ENCODE measurements around the gene DOCK6.
A peak's percentile ranks its signal among the peaks of the same experiment; 100 is the strongest.

DOCK6 gene

GRCh38 chr19:11244846-11245589, 17.3 kb downstream of the DOCK6 start:
- no peak for DNase-seq

GRCh38 chr19:11243798-11244169, 18.5 kb downstream of the DOCK6 start:
- no peak for DNase-seq

DNA sequence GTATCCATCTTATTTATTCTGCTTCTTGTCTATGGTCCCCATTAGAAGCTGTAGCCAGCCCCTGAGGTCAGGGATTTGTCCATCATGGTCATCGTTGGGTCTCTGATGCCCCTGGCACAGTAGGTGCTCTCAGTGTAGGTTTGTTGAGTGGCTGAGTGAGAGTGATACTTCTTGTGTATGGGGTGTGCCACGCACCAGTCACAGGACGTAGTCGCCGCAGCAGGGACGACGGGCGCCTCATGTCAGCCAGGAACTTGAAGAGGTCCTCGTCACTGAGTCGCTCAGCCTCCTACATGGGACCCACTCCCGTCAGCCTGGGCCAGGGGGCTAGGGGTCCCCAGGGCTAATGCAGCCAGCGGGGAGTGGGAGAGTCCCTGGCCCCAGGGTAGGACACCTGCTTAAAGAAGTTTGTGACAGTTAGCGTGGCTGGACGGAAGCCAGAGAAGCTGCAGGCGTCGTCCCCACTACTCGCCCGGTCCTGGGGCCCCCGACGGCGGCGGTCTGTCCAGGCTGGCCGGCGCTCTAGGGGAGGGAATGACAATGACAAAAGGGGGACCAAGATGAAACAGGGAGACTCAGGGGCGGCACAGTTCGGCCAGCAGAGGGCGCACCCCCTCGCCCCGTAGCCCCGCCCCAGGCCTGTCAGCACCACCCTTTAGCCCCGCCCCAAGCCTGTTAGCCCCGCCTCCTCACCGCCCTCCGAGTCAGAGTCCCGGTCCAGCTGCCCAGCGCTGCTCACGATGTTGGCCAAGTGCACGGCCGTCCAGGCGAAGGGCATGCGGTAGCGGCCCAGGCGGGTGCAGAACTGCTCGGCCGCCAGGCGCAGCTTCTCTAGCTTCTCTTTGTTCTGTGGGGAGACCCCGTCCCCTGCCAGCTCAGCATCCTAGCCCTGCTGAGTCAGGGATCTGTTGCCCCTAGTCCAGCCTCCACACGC, 19.2 kb downstream of the DOCK6 start:
- peak; percentile 76 to 84 for DNase-seq

GRCh38 chr19:11242025-11242424, 20.3 kb downstream of the DOCK6 start:
- DNase-seq: no peak

DNA sequence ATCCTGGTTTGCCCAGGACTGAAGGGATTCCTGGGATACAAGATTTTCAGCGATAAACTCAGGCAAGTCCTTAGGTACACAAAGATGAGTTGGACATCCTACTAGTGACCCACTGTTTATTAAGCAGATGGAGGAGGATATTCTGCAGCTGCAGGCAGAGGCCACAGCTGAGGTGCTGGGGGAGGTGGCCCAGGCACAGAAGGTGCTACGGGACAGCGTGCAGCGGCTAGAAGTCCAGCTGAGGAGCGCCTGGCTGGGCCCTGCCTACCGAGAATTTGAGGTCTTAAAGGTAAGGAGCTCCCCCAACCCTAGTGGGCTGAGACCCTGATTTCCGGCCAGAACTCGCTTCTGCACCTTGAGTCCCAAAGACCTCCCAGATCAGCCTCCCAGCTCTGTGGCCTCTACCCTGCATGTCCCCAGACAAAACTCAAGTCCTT, 22.3 kb downstream of the DOCK6 start:
- no peak for DNase-seq

DNA sequence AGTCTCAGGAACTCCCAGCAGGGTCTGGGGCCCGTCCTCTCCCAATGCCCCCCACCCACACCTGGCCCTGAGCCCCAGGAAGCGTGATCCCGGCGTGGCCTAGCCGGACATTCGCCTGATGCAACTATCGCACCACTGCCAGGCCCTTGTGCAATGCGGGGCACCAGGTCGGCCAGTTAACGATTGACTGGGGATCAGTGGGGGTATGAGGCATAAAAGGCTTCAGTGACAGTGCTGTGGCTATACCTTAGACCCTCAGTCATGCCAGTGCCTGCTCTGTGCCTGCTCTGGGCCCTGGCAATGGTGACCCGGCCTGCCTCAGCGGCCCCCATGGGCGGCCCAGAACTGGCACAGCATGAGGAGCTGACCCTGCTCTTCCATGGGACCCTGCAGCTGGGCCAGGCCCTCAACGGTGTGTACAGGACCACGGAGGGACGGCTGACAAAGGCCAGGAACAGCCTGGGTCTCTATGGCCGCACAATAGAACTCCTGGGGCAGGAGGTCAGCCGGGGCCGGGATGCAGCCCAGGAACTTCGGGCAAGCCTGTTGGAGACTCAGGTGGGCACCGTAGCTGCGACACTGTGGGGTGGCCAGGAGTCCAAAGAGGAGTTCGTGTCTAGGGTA, 22.8 kb downstream of the DOCK6 start, which contains the start of gene ANGPTL8:
Gene ANGPTL8, plus strand, starts transcription at position 243 of the 624 bp plus-strand sequence. Its CDS starts 19 bp downstream, at position 262.
- DNase-seq: no peak

DNA sequence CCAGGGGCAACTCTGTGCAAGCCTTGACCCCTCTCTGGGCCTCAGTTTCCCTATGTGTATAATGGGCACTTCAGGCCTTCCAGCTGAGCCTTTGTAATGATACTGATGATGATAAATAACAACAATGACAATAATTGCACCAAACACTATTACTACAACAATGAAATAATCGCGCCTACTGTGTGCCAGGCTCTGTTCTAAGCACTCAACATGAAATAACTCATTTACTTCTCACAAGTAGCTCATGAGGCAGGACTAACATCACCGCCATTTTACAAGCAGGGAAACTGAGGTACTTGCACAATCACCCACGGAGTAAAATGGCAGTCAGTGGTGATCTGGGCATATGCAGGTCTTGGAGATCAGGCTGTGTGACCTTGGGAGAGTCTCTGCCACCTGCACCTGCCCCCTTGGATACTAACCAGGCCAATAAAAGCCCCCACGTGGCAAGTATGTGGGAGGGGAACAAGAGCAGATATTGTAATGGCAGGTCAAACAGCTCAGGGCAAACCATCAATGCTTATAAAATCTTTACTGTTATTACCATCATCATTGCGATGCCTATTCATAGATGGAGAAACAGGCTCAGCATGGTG, 23.4 kb downstream of the DOCK6 start:
- no peak for DNase-seq

GRCh38 chr19:11238041-11238440, 24.3 kb downstream of the DOCK6 start:
- DNase-seq: no peak

GRCh38 chr19:11237321-11237720, 25.0 kb downstream of the DOCK6 start:
- DNase-seq: no peak

DNA sequence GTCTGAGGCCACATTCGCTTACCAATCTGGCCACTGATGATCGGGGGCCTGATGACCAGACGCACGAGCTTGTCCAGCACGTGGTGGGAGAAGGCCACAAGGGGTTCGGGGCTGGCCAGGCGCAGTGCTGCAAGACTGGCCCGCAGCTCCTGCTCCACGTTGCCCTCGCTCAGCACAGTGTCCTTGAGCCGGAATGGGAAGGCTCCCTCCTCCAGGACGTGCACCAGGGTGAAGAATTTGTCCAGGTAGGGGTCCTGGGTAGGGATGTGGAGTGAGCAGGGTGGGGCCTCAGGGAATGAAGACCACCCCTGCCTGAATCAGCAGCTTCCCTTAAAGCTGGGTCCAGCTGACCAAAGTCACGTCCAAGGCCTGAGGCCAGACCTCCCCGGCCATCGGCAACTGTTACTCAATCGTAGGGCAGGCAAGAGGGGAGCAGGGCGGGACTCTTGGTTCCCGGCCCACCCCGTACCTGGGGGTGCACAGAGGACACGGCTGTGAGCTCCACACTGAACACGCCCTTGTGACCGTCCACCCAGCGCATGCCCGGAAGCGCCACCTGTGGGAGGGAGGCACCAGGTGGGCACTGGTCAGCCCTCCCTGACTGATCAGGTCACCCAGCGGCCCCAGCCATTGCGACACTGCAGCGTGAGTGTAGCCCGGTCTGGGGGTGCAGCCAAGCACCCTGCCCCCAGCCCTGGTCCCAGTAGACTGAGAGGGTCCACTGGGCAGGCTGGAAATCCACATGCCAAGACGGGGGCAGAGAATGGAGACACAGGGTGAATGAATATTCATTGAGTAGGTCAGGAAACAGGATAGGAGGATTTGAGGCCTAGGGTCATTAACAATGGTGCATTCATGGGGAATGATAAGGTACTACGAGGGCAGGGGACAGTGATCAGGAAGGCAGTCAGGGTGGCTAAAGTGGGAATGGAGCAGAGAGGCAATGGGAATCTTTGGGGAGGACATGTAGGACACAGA, 25.7 kb downstream of the DOCK6 start:
- no peak for DNase-seq

- no peak for DNase-seq
Observed at GRCh38 chr19:11234486-11235075, 27.7 kb downstream of the DOCK6 start.

GRCh38 chr19:11233073-11233472, 29.3 kb downstream of the DOCK6 start:
- no peak for DNase-seq

GRCh38 chr19:11232555-11232954, 29.8 kb downstream of the DOCK6 start:
- DNase-seq: no peak

DNA sequence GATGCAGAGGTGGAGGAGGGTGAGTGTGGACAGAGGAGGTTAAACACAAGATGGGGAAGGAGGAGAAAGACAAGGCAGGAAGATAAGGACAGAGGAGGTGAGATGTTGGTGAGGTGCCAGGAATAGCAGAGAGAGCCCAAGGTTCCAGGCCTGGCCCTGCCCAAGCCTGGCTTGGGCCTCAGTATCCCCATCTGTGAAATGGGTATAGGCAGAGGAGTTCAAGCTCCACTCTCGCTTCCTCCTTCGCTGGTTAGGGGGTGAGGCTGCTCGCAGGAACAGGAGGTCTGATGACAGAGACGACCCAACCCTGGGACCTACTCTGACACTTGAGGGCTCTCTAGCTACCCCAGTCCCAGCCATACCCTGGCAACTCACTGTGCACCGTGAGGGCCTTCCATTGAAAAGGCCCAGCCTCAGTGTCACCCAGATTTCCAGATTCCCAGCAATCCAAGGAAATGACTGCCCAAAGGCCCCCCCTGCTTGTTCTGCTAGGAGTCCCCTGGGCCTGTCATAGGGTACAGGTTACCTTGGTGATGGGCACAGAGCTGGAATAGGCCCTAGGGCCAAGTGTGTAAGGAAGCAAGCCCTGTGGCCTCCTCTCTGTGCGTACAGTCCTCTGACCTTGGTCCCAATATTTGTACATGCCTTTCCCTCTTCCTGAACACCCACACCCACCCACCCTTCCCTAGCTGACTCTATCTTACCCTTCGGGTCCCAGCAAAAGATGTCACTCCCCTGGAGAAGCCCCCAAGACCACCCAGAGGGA, 31.5 kb downstream of the DOCK6 start:
- no peak for DNase-seq

DNA sequence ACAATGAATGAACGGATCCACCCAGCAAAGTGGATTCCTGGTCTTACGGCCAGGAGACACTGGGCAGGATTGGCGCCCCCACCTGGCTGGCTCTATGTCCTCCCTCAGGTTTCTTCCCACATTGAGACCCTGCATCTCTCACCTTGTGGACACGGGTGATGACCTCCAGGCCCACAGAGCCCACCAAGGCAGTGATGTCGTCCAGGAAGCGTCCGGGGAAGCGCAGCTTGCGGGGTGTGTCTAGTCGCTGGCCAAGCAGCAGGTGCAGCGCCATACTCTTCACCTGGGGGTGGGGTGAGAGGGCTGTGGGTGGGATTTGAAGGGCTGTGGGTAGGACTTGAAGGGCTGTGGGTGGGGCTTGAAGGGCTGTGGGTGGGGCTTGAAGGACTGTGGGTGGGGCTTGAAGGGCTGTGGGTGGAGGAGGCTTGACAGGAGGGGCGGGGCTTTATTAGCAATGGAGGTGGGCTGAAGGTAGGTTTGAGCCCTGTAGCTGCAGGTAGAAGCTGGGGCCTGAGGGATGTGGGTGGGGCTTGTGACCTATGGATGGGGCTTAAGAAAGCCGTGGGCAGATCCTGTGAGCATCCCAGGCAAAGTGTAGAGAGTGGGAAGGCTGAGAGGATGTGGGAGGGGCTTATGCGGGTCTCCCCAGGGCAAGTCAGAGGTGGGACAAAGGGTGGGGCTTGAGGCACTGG, 35.0 kb downstream of the DOCK6 start:
- DNase-seq: no peak

- DNase-seq: no peak
Observed at GRCh38 chr19:11226716-11227166, 35.6 kb downstream of the DOCK6 start.

DNA sequence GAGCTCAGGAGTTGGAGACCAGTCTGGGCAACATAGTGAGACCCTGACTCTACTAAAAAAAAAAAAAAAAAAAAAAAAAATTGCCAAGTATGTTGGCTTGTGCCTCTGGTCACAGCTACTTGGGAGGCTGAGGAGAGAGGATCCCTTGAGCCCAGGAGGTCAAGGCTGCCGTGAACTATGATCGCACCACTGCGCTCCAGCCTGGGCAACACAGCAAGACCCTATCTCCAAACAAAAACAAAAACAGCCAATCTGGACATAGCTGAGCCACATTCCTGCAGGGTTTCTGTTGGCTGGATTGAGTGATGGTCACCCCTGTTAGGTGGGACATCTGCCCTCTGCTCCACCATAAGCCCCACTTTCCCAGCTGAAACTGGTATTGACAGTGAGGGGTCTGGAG, 36.5 kb downstream of the DOCK6 start:
- no peak for DNase-seq

DNA sequence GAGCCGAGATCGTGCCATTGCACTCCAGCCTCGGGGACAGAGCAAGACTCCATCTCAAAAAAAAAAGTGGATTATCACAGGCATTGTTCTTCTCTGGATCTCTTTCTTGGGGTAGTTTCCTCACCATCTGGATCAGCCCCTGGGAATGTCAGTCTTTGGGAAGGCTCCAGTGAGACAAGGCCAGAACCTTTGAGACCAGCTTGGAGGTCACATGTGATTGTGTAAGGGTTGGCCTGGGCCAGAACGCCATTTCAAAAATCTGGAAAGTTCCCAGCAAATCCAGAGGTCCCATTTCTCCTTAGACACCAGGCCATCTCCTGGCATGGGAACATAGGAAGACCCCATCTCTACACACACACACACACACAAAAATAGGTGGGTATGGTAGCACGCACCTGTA, 37.2 kb downstream of the DOCK6 start:
- DNase-seq: no peak

DNA sequence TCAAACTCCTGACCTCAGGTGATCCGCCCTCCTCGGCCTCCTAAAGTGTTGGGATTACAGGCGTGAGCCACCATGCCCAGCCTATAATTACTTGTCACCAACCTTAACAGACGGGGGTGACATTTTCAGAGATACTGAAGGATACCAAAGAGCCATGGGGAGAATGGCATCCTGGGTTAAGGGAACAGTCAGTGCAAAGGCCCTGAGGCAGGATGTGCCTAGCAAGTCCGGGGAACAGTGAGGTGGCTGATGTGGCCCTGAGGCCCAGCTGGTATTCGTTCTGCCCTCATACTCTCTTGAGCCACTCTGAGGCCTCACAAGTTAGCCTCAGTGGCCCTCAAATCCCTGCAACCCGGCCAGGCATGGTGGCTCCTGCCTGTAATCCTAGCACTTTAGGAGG, 37.9 kb downstream of the DOCK6 start:
- DNase-seq: no peak

GRCh38 chr19:11223200-11223599, 39.1 kb downstream of the DOCK6 start:
- no peak for DNase-seq
